ENCODE results near the gene GPC4. TPM values are rescaled to one million over a fixed set of nuclear protein-coding genes. Genes with fewer than 3 reads are reported as not detected.

Gene GPC4
- polyA plus RNA-seq, 1 donor from 2014 or later = 1.2 TPM

- H3K9me3 ChIP-seq (ENCODE audit: low read length) = no peaks in the 10 kb centered on the region
- H3K9me2 ChIP-seq (ENCODE audit: insufficient read depth, low read length) = no peaks in the 10 kb centered on the region
- H3K27ac ChIP-seq (ENCODE audit: low read length) = no peak overlapping the region
- no peak overlapping the region for H3K4me2 ChIP-seq (ENCODE audit: low read length)
- H3K9ac ChIP-seq (ENCODE audit: low read length) = no peak overlapping the region
- no peak for TF ChIP-seq SMC3 (conservative IDR thresholded peaks at IDR 0.05; ENCODE audit: poor library complexity)
- TF ChIP-seq TAF1 (IDR thresholded peaks at IDR 0.05; ENCODE audit: low read depth) = no peak
- TF ChIP-seq MXI1 (conservative IDR thresholded peaks at IDR 0.05; ENCODE audit: poor library complexity, severe bottlenecking) = no peak
- TF ChIP-seq REST (IDR thresholded peaks at IDR 0.05; ENCODE audit: borderline replicate concordance) = no peak
- no peak for TF ChIP-seq CTCF (IDR thresholded peaks at IDR 0.05; ENCODE audit: poor library complexity, severe bottlenecking)
- no peak for TF ChIP-seq RAD21 (conservative IDR thresholded peaks at IDR 0.05)
- TF ChIP-seq EP300 (conservative IDR thresholded peaks at IDR 0.05; ENCODE audit: poor library complexity, severe bottlenecking) = no peak
- TF ChIP-seq EZH2 (IDR thresholded peaks at IDR 0.05; ENCODE audit: borderline replicate concordance, insufficient read depth, low read length, poor library complexity, severe bottlenecking) = no peak
- TF ChIP-seq POLR2AphosphoS5 (IDR thresholded peaks at IDR 0.05) = no peak
- no peaks in the 10 kb centered on the region for H3K36me3 ChIP-seq (ENCODE audit: insufficient read depth, low read length)
- H3K27me3 ChIP-seq (ENCODE audit: insufficient read depth, low read depth, low read length) = no peaks in the 10 kb centered on the region
- no peaks in the 10 kb centered on the region for H4K20me1 ChIP-seq (ENCODE audit: insufficient read depth)
- no peaks in the 10 kb centered on the region for H3K79me2 ChIP-seq (replicated peaks; ENCODE audit: insufficient read depth, low read length)
- H3F3A ChIP-seq (ENCODE audit: insufficient read depth, low read length, poor library complexity, severe bottlenecking) = no peaks in the 10 kb centered on the region
- H2AFZ ChIP-seq (ENCODE audit: low read depth, low read length) = no peak overlapping the region
- no peak overlapping the region for H3K4me3 ChIP-seq (ENCODE audit: low read length)
These were observed 156.8 kb downstream of the GPC4 start for GRCh38 chrX:133258481-133258880.

- no peaks in the 10 kb centered on the region for H3K9me2 ChIP-seq (ENCODE audit: insufficient read depth, low read length)
- H3K36me3 ChIP-seq (ENCODE audit: insufficient read depth, low read length) = no peaks in the 10 kb centered on the region
- H4K20me1 ChIP-seq (ENCODE audit: insufficient read depth) = no peaks in the 10 kb centered on the region
- H3K27ac ChIP-seq (ENCODE audit: low read length) = no peak overlapping the region
- no peaks in the 10 kb centered on the region for H3K27me3 ChIP-seq (ENCODE audit: insufficient read depth, low read depth, low read length)
- H2AFZ ChIP-seq (ENCODE audit: low read depth, low read length) = no peak overlapping the region
- no peak overlapping the region for H3K9ac ChIP-seq (ENCODE audit: low read length)
- H3K4me3 ChIP-seq (ENCODE audit: low read length) = no peak overlapping the region
- no peak overlapping the region for H3K4me2 ChIP-seq (ENCODE audit: low read length)
- no peaks in the 10 kb centered on the region for H3F3A ChIP-seq (ENCODE audit: insufficient read depth, low read length, poor library complexity, severe bottlenecking)
- no peak for TF ChIP-seq EZH2 (IDR thresholded peaks at IDR 0.05; ENCODE audit: borderline replicate concordance, insufficient read depth, low read length, poor library complexity, severe bottlenecking)
- TF ChIP-seq CTCF (IDR thresholded peaks at IDR 0.05; ENCODE audit: poor library complexity, severe bottlenecking) = no peak
- TF ChIP-seq TAF1 (IDR thresholded peaks at IDR 0.05; ENCODE audit: low read depth) = no peak
- TF ChIP-seq SMC3 (conservative IDR thresholded peaks at IDR 0.05; ENCODE audit: poor library complexity) = no peak
- TF ChIP-seq POLR2AphosphoS5 (IDR thresholded peaks at IDR 0.05) = no peak
- no peak for TF ChIP-seq RAD21 (conservative IDR thresholded peaks at IDR 0.05)
- TF ChIP-seq MXI1 (conservative IDR thresholded peaks at IDR 0.05; ENCODE audit: poor library complexity, severe bottlenecking) = no peak
- no peak for TF ChIP-seq EP300 (conservative IDR thresholded peaks at IDR 0.05; ENCODE audit: poor library complexity, severe bottlenecking)
- TF ChIP-seq REST (IDR thresholded peaks at IDR 0.05; ENCODE audit: borderline replicate concordance) = no peak
- no peaks in the 10 kb centered on the region for H3K79me2 ChIP-seq (replicated peaks; ENCODE audit: insufficient read depth, low read length)
- no peaks in the 10 kb centered on the region for H3K9me3 ChIP-seq (ENCODE audit: low read length)
These were observed 160.6 kb downstream of the GPC4 start for GRCh38 chrX:133254666-133255065.
